ENCODE results near the gene MAP4K4. TPM values are rescaled to one million over a fixed set of nuclear protein-coding genes. Genes with fewer than 3 reads are reported as not detected.
A peak's percentile ranks its signal among the peaks of the same experiment; 100 is the strongest.

Gene MAP4K4
- total and polyA plus RNA-seq, 5 donors from 2014 or later, result 6.7 to 179 (median 14.7) TPM

DNA sequence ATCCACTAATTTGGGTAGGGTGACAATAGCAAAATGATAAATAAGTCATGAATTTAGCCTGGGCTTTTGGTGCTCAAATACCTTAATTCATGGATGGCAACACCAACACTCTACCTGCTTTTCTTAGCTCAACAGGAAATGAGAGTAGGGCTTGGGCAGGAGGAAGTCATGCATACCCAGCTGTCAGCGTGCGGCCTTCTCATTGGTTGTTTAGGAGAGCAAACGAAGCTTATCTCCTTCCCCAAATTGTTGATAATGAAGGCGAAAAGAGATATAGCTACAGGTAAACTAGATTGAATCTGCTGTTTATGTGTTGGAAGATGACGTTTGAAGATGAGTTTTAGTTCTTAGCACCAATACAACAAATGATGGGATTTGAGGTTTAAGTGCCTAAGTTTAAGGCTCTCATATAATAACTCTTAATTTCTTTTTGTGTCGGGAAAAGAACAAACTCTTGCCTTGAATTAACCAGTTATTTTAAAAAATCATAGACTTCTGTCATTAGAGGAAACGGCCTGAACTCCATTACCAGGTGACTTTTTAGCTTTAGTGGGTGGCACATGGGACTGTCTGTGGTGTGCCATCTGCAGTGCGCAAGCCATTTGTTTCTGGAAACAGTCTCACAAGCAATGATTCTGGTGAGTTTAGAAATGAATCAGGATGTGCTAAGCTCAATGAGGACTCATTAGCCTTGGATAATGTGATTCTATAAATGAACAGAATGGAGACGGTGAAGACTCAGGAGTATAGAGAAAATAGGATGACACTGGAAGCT, 19.8 kb downstream of the MAP4K4 start:
- H3K4me1 ChIP-seq (ENCODE audit: control insufficient read depth, insufficient read depth, low read length, poor library complexity, severe bottlenecking), result peaks cover 81% of the 10 kb centered on the region
- no peaks in the 10 kb centered on the region for H3K9me3 ChIP-seq (ENCODE audit: control insufficient read depth in 2 of 2, low read length in 2 of 2)
- Mint-ChIP-seq H3K27ac (peak overlapping the region; percentile 93 to 98 (median 95)), H3K36me3 (peaks cover 7% of the 10 kb centered on the region), H3K27me3 (no peaks in the 10 kb centered on the region), H3K4me1 (peaks cover 40 to 93% (median 67%) of the 10 kb centered on the region in 4 donors), H3K9me3 (no peaks in the 10 kb centered on the region), H3K4me3 (peak overlapping the region; percentile 66 to 80 (median 75))
- peak; percentile 80 to 81 for ATAC-seq (ENCODE audit: low read depth in 2 of 2)
- H3K27ac ChIP-seq (ENCODE audit: insufficient read depth, low read length, poor library complexity, severe bottlenecking), result peak overlapping the region; percentile 84
- no peaks in the 10 kb centered on the region for H3K27me3 ChIP-seq (ENCODE audit: control insufficient read depth, insufficient read depth, low read length)
- peak; percentile 43 to 87 (median 72) for DNase-seq
- peak overlapping the region; percentile 73 for H3K4me3 ChIP-seq (ENCODE audit: low read depth, low read length)
- no peaks in the 10 kb centered on the region for H3K36me3 ChIP-seq (ENCODE audit: control insufficient read depth, insufficient read depth, low read length)

DNA sequence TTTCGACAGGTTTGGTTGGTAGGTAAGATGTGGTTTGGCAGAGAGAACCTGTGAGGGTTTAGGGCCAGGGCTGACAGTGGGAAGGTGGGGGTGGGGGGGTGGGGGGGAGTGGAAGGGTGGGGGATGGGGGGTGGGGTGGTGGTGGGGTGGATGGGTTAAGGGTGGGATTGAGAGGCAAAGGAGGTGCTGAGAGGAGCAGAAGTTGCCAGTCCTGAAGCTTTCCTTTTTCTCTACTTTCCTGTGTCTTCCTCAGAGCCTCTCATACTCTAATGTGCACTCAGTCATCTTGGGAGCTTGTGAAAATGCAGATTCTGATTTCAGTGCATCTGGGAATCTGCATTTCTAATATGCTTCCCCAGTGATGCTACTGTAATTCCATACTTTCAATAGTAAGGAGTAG, 21.0 kb downstream of the MAP4K4 start:
- Mint-ChIP-seq H3K27ac (peak overlapping the region; percentile 93 to 99 (median 98)), H3K27me3 (no peaks in the 10 kb centered on the region), H3K36me3 (peaks cover 13% of the 10 kb centered on the region), H3K4me3 (peak overlapping the region in 3 of 4 donors; percentile 73 to 77 (median 76)), H3K9me3 (no peaks in the 10 kb centered on the region), H3K4me1 (peaks cover 51 to 96% (median 75%) of the 10 kb centered on the region in 4 donors)
- ATAC-seq (ENCODE audit: low read depth in 2 of 2) (no peak), DNase-seq (no peak)
- H3K27ac ChIP-seq (ENCODE audit: insufficient read depth, low read length, poor library complexity, severe bottlenecking), result peak overlapping the region; percentile 73
- no peaks in the 10 kb centered on the region for H3K9me3 ChIP-seq (ENCODE audit: control insufficient read depth in 2 of 2, low read length in 2 of 2)
- peak overlapping the region; percentile 67 for H3K4me3 ChIP-seq (ENCODE audit: low read depth, low read length)
- H3K4me1 ChIP-seq (ENCODE audit: control insufficient read depth, insufficient read depth, low read length, poor library complexity, severe bottlenecking), result peaks cover 87% of the 10 kb centered on the region
- H3K36me3 ChIP-seq (ENCODE audit: control insufficient read depth, insufficient read depth, low read length), result no peaks in the 10 kb centered on the region
- no peaks in the 10 kb centered on the region for H3K27me3 ChIP-seq (ENCODE audit: control insufficient read depth, insufficient read depth, low read length)

DNA sequence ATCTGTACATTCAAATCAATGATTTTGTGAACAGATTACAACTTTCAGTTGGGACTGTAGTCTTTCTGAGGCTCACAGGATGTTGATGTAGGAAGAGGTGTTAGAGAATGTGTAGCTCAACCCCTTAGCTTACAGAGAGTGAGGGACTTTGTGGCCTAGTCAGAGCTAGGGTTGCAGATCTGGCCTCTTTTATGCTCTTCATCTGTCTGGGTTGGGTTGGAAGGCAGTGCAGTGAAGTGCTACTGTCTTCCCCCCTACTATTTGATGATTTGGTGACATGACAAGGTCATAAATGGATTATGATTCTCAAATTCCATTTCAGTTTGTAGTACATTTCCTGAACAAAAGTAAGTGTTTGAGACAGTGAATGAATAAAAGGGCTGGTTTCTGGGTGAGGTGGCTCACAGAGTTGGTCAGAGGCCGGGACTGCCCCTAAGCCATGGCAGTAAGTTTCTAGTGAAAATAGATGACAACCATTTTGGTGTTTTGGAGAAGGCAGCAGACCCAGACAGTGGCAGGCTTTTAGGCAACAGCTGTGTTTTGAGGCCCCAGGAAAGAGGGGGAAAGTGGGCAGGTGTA, 21.6 kb downstream of the MAP4K4 start:
- no peaks in the 10 kb centered on the region for H3K36me3 ChIP-seq (ENCODE audit: control insufficient read depth, insufficient read depth, low read length)
- H3K9me3 ChIP-seq (ENCODE audit: control insufficient read depth in 2 of 2, low read length in 2 of 2), result no peaks in the 10 kb centered on the region
- H3K27ac ChIP-seq (ENCODE audit: insufficient read depth, low read length, poor library complexity, severe bottlenecking), result peak overlapping the region; percentile 73
- Mint-ChIP-seq H3K27ac (peak overlapping the region; percentile 93 to 99 (median 98)), H3K36me3 (peaks cover 13% of the 10 kb centered on the region), H3K4me3 (peak overlapping the region; percentile 0 to 77 (median 74)), H3K27me3 (no peaks in the 10 kb centered on the region), H3K4me1 (peaks cover 53 to 96% (median 77%) of the 10 kb centered on the region in 4 donors), H3K9me3 (no peaks in the 10 kb centered on the region)
- peaks cover 88% of the 10 kb centered on the region for H3K4me1 ChIP-seq (ENCODE audit: control insufficient read depth, insufficient read depth, low read length, poor library complexity, severe bottlenecking)
- ATAC-seq (ENCODE audit: low read depth in 2 of 2) (peak; percentile 80 to 87), DNase-seq (peak in 2 of 3 donors; percentile 58 to 84)
- H3K4me3 ChIP-seq (ENCODE audit: low read depth, low read length), result peak overlapping the region; percentile 67
- H3K27me3 ChIP-seq (ENCODE audit: control insufficient read depth, insufficient read depth, low read length), result no peaks in the 10 kb centered on the region

DNA sequence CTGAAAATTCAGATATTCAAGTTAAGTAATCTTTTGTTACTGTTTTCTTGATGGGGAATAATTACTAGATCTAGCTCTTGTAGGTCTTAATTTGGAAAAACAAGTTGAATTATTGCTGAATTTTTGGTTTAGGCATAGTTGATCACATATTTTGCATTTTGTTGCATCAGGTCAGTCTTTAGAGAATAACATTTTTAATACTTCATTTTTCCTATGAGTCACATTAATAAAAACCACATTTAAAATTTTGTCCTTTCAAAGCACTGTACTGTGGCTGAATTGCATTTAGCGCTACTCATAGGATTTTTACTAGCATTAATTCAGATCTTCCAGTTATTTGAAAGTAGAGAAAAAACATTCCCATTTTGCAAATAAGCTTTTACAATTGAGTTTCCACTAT, 23.2 kb downstream of the MAP4K4 start:
- DNase-seq (no peak), ATAC-seq (ENCODE audit: low read depth in 2 of 2) (no peak)
- Mint-ChIP-seq H3K36me3 (peaks cover 17% of the 10 kb centered on the region), H3K27me3 (no peaks in the 10 kb centered on the region), H3K9me3 (no peaks in the 10 kb centered on the region), H3K27ac (peak overlapping the region; percentile 59 to 98 (median 93)), H3K4me3 (peak overlapping the region; percentile 13 to 38 (median 28)), H3K4me1 (peaks cover 53 to 98% (median 79%) of the 10 kb centered on the region in 4 donors)
- H3K27me3 ChIP-seq (ENCODE audit: control insufficient read depth, insufficient read depth, low read length), result no peaks in the 10 kb centered on the region
- peak overlapping the region; percentile 73 for H3K27ac ChIP-seq (ENCODE audit: insufficient read depth, low read length, poor library complexity, severe bottlenecking)
- no peak overlapping the region for H3K4me3 ChIP-seq (ENCODE audit: low read depth, low read length)
- no peaks in the 10 kb centered on the region for H3K36me3 ChIP-seq (ENCODE audit: control insufficient read depth, insufficient read depth, low read length)
- no peaks in the 10 kb centered on the region for H3K9me3 ChIP-seq (ENCODE audit: control insufficient read depth in 2 of 2, low read length in 2 of 2)
- H3K4me1 ChIP-seq (ENCODE audit: control insufficient read depth, insufficient read depth, low read length, poor library complexity, severe bottlenecking), result peaks cover 88% of the 10 kb centered on the region

DNA sequence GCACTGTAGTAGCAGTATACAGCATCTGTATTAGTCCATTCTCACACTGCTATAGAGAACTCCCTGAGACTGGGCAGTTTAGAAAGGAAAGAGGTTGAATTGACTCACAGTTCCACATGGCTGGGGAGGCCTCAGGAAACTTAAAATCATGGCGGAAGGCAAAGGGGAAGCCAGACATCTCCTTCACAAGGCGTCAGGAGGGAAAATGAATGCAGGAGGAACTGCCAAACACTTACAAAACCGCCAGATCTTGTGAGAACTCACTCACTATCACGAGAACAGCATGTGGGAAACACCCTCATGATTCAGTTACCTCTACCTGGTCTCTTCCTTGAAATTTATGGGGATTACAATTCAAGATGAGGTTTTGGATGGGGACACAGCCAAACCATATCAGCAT, 25.4 kb downstream of the MAP4K4 start:
- H3K36me3 ChIP-seq (ENCODE audit: control insufficient read depth, insufficient read depth, low read length), result no peaks in the 10 kb centered on the region
- H3K9me3 ChIP-seq (ENCODE audit: control insufficient read depth in 2 of 2, low read length in 2 of 2), result no peaks in the 10 kb centered on the region
- Mint-ChIP-seq H3K4me3 (peak overlapping the region in 3 of 4 donors; percentile 44 to 50 (median 45)), H3K4me1 (peaks cover 42 to 98% (median 77%) of the 10 kb centered on the region in 4 donors), H3K36me3 (peaks cover 14% of the 10 kb centered on the region), H3K27ac (peak overlapping the region in 2 of 3 donors; percentile 92 to 93), H3K27me3 (no peaks in the 10 kb centered on the region), H3K9me3 (no peaks in the 10 kb centered on the region)
- DNase-seq (no peak), ATAC-seq (ENCODE audit: low read depth in 2 of 2) (no peak)
- no peaks in the 10 kb centered on the region for H3K27me3 ChIP-seq (ENCODE audit: control insufficient read depth, insufficient read depth, low read length)
- H3K4me3 ChIP-seq (ENCODE audit: low read depth, low read length), result no peak overlapping the region
- H3K4me1 ChIP-seq (ENCODE audit: control insufficient read depth, insufficient read depth, low read length, poor library complexity, severe bottlenecking), result peaks cover 81% of the 10 kb centered on the region
- no peak overlapping the region for H3K27ac ChIP-seq (ENCODE audit: insufficient read depth, low read length, poor library complexity, severe bottlenecking)

DNA sequence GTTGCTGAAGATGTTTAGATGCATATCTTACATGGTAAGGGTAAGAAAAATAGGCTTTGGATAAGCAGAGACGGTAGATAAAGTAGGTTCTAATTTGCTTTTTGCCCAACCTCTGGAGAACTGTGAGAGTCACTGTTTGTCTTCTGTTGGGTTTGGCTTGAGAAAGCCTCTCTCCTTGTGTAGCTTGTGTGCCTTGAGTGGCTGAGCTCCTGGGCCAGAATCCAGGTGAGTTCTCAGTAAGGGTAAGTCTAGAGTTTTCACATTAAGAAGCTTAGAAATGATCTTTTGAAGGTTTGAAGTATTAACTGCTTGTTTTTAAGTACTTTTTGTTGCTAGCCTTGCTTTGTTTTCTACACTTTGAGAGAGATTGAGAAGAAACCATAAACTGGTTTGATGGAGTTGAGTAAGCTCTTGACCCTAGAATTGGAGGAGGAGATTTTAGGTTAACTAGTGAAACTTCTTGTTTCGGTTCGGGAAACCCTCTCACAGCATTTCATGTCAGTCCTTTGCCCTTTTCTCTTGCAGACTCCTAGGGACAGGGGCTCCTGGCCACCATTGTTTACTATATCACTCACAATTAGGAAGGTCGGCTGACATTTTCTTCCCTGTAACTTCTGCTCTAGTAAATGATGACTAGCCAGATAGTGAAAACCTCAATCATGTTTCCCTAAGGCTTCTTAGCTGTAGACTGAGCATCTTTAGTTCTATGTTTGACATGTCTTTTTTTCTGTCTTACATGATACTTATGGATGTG, 26.0 kb downstream of the MAP4K4 start:
- Mint-ChIP-seq H3K4me3 (peak overlapping the region; percentile 36 to 69 (median 57)), H3K4me1 (peaks cover 42 to 98% (median 77%) of the 10 kb centered on the region in 4 donors), H3K9me3 (no peaks in the 10 kb centered on the region), H3K27ac (peak overlapping the region; percentile 80 to 93 (median 81)), H3K27me3 (no peaks in the 10 kb centered on the region), H3K36me3 (peaks cover 14% of the 10 kb centered on the region)
- H3K4me1 ChIP-seq (ENCODE audit: control insufficient read depth, insufficient read depth, low read length, poor library complexity, severe bottlenecking), result peaks cover 81% of the 10 kb centered on the region
- ATAC-seq (ENCODE audit: low read depth in 2 of 2) (no peak), DNase-seq (no peak)
- H3K27me3 ChIP-seq (ENCODE audit: control insufficient read depth, insufficient read depth, low read length), result no peaks in the 10 kb centered on the region
- H3K4me3 ChIP-seq (ENCODE audit: low read depth, low read length), result peak overlapping the region; percentile 29
- H3K9me3 ChIP-seq (ENCODE audit: control insufficient read depth in 2 of 2, low read length in 2 of 2), result no peaks in the 10 kb centered on the region
- H3K36me3 ChIP-seq (ENCODE audit: control insufficient read depth, insufficient read depth, low read length), result no peaks in the 10 kb centered on the region
- peak overlapping the region; percentile 55 for H3K27ac ChIP-seq (ENCODE audit: insufficient read depth, low read length, poor library complexity, severe bottlenecking)

DNA sequence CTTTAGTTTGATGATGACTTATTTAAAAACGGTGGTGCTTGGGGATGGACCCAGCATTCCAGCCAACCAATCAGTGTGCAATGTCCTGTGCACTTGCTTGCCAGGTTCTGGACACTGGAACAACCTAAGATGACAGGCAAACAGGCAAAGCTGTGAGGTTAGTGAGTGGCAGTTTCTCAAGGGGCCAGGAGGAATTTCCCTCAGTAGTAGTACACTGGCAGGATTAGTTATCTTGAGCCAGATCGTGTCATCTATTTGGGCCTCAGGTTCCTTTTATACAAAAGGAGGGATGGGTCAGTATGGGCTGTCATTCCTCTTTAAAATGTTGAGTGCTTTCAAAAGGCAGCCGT, 26.6 kb downstream of the MAP4K4 start:
- Histone ChIP-seq H3K4me3 (ENCODE audit: low read depth, low read length) (peak overlapping the region; percentile 29), H3K27me3 (ENCODE audit: control insufficient read depth, insufficient read depth, low read length) (no peaks in the 10 kb centered on the region), H3K36me3 (ENCODE audit: control insufficient read depth, insufficient read depth, low read length) (no peaks in the 10 kb centered on the region), H3K4me1 (ENCODE audit: control insufficient read depth, insufficient read depth, low read length, poor library complexity, severe bottlenecking) (peaks cover 79% of the 10 kb centered on the region), H3K27ac (ENCODE audit: insufficient read depth, low read length, poor library complexity, severe bottlenecking) (peak overlapping the region; percentile 55), H3K9me3 (ENCODE audit: control insufficient read depth in 2 of 2, low read length in 2 of 2) (no peaks in the 10 kb centered on the region)
- peaks cover 43 to 98% (median 76%) of the 10 kb centered on the region in 4 donors for H3K4me1 Mint-ChIP-seq
- H3K4me3 Mint-ChIP-seq, result peak overlapping the region; percentile 36 to 69 (median 57)
- no peaks in the 10 kb centered on the region for H3K27me3 Mint-ChIP-seq
- peak overlapping the region; percentile 80 to 93 (median 81) for H3K27ac Mint-ChIP-seq
- DNase-seq (no peak), ATAC-seq (ENCODE audit: low read depth in 2 of 2) (no peak)
- H3K9me3 Mint-ChIP-seq, result no peaks in the 10 kb centered on the region
- peaks cover 13% of the 10 kb centered on the region for H3K36me3 Mint-ChIP-seq

Measured in CD4-positive, CD25-positive, alpha-beta regulatory T cell (primary cell).